SU-DHL-6 (cell line): ENCODE data around the gene TFIP11.

Experiments used
- EZH2phosphoT487 ChIP-seq: fragments of 200-600 bp; sonication (generic), shearing (Covaris generic); conservative IDR thresholded peaks from 2 replicates; pipeline ENCODE4 v1.6.1; 2018; ENCODE audit warnings: mild to moderate bottlenecking, antibody characterized with exemption, low read length, moderate library complexity, mixed read lengths
- TF ChIP-seq, protein P1 (sequence below): fragments of 200-600 bp; sonication (generic); IDR thresholded peaks from one replicate; pipeline ENCODE4 v1.5.1; 2017; ENCODE audit warnings: antibody characterized with exemption, mild to moderate bottlenecking, low read length, moderate library complexity; ENCODE audit not compliant: insufficient read depth, poor library complexity, severe bottlenecking

GRCh38 chr22:26551568-26551967, 39.3 kb upstream of the TFIP11 start:
- TF ChIP-seq, protein P1, sequence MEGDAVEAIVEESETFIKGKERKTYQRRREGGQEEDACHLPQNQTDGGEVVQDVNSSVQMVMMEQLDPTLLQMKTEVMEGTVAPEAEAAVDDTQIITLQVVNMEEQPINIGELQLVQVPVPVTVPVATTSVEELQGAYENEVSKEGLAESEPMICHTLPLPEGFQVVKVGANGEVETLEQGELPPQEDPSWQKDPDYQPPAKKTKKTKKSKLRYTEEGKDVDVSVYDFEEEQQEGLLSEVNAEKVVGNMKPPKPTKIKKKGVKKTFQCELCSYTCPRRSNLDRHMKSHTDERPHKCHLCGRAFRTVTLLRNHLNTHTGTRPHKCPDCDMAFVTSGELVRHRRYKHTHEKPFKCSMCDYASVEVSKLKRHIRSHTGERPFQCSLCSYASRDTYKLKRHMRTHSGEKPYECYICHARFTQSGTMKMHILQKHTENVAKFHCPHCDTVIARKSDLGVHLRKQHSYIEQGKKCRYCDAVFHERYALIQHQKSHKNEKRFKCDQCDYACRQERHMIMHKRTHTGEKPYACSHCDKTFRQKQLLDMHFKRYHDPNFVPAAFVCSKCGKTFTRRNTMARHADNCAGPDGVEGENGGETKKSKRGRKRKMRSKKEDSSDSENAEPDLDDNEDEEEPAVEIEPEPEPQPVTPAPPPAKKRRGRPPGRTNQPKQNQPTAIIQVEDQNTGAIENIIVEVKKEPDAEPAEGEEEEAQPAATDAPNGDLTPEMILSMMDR, result no peak
- TF ChIP-seq EZH2phosphoT487, result no peak
